Measurements from ENCODE around the gene UQCRQ. TPM values are rescaled to one million over a fixed set of nuclear protein-coding genes. Genes with fewer than 3 reads are reported as not detected.

UQCRQ gene
- polyA plus RNA-seq, 1 of the 3 experiments (the other 2 are of a cell fraction), result 694 TPM

DNA sequence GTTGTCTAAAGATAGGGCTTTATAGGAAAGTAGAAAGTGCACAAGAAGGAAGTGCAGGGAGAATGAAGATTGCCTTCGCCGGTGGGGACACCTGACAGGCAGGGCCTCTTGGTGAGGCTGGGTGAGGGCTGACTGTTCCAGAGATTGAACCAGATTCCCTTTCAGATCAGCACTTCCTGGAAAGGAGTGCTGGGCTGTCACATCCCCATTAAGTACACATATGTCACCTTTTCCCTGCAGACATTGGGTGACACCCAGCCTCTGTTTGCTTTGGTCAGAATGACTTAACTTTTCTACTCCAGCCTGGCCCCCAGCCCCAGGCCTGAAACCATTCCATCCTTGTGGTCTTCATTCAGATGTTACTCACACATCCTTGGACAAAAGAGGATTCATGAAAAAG, 28.6 kb upstream of the UQCRQ start:
- Histone ChIP-seq H3K9me2 (no peaks in the 10 kb centered on the region), H2AFZ (ENCODE audit: low read depth) (no peak overlapping the region)
- POLR2A ChIA-PET, result no interaction called here

DNA sequence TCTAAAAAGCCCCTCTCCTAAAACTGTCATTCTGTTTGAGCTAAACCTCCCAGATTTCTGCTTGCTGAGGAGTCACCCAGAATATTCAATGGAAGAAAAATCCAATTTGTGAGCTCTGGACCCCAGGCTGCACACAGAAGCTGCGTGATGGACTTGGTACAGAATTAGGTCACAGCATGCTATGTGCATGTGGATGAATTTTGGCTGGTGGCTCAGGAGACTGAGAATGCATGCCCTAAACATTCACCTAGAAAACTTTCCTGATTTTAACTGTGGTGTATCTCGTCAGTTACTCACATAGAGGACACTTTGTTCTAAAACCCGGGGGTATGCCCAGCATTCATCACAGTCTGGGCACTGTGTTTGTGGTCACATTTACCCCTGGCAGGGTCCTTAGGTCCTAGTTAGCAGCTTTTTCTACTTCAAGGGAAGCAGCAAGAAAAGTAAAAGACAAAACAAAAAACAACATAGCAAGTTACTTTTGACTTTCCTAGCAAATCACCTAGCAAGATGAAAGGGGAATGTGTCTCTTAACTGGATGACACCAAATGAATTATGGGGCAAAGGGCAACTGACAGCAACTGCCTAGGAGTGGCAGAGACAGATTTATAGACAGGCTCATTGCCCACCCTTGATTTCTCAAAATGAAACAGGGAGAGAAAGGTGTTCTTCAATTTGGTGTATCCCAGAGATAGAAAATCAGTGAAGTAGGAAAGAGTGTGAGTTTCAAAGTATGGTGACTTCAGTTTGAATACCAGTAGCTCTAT, 27.7 kb upstream of the UQCRQ start:
- H2AFZ ChIP-seq (ENCODE audit: low read depth), result no peak overlapping the region
- H3K27ac ChIP-seq (ENCODE audit: low read depth in 2 of 2, low read length in 1 of 2), result no peak overlapping the region
- no peak overlapping the region for H3K4me3 ChIP-seq (ENCODE audit: low read depth in 2 of 2, low read length in 1 of 2)
- no peak overlapping the region for H3K4me2 ChIP-seq
- DNase-seq, result no peak
- H3K9me3 ChIP-seq, result no peaks in the 10 kb centered on the region
- ChIA-PET CTCF (interaction anchor here (1.1 to 1.4 kb wide), 3 partner anchors 9 to 19 kb away, joined by 3 to 6 read pairs (median 6); partner anchors contain the start of gene SHROOM1), POLR2A (no interaction called here)
- 59% methylated on average over 3 of the region's 3 CpGs for WGBS (ENCODE audit: low lambda C conversion rate)
- no peak overlapping the region for H3K9ac ChIP-seq
- H3K4me1 ChIP-seq (ENCODE audit: control insufficient read depth in 1 of 2, insufficient read depth in 2 of 2, low read depth in 1 of 2, low read length in 1 of 2), result no peaks in the 10 kb centered on the region; a peak in 2 of 4 replicates
- no peaks in the 10 kb centered on the region for H4K20me1 ChIP-seq (ENCODE audit: insufficient read depth)
- H3K79me2 ChIP-seq (ENCODE audit: insufficient read depth), result no peaks in the 10 kb centered on the region
- H3K27me3 ChIP-seq (ENCODE audit: insufficient read depth), result no peaks in the 10 kb centered on the region
- H3F3A ChIP-seq (replicated peaks; ENCODE audit: insufficient read depth), result no peaks in the 10 kb centered on the region
- no peaks in the 10 kb centered on the region for H3K9me2 ChIP-seq
- H3K36me3 ChIP-seq (replicated peaks in 1 of 2; ENCODE audit: control insufficient read depth in 1 of 2, insufficient read depth in 2 of 2, low read length in 1 of 2), result no peaks in the 10 kb centered on the region
- TF ChIP-seq TAF1 (IDR thresholded peaks at IDR 0.05; ENCODE audit: borderline replicate concordance, low read depth, low read length) (no peak), FOXJ3 (CRISPR knock-in tag; IDR thresholded peaks at IDR 0.05) (no peak), TCF12 (IDR thresholded peaks at IDR 0.05) (no peak), SIN3A (IDR thresholded peaks at IDR 0.05; ENCODE audit: borderline replicate concordance, low read depth, low read length) (no peak), RXRA (IDR thresholded peaks at IDR 0.05; ENCODE audit: borderline replicate concordance, low read depth) (no peak), EP300 (IDR thresholded peaks at IDR 0.05; ENCODE audit: borderline replicate concordance in 1 of 2, low read depth in 1 of 2, low read length in 1 of 2) (no peak), ELF1 (IDR thresholded peaks at IDR 0.05) (no peak), CHD2 (IDR thresholded peaks at IDR 0.05; ENCODE audit: low read length, partially characterized antibody) (no peak), RFX5 (IDR thresholded peaks at IDR 0.05; ENCODE audit: low read length) (no peak), FOXM1 (IDR thresholded peaks at IDR 0.05; ENCODE audit: low read depth) (no peak), NFIC (IDR thresholded peaks at IDR 0.05; ENCODE audit: borderline replicate concordance) (no peak)
- TF ChIP-seq, protein P1, sequence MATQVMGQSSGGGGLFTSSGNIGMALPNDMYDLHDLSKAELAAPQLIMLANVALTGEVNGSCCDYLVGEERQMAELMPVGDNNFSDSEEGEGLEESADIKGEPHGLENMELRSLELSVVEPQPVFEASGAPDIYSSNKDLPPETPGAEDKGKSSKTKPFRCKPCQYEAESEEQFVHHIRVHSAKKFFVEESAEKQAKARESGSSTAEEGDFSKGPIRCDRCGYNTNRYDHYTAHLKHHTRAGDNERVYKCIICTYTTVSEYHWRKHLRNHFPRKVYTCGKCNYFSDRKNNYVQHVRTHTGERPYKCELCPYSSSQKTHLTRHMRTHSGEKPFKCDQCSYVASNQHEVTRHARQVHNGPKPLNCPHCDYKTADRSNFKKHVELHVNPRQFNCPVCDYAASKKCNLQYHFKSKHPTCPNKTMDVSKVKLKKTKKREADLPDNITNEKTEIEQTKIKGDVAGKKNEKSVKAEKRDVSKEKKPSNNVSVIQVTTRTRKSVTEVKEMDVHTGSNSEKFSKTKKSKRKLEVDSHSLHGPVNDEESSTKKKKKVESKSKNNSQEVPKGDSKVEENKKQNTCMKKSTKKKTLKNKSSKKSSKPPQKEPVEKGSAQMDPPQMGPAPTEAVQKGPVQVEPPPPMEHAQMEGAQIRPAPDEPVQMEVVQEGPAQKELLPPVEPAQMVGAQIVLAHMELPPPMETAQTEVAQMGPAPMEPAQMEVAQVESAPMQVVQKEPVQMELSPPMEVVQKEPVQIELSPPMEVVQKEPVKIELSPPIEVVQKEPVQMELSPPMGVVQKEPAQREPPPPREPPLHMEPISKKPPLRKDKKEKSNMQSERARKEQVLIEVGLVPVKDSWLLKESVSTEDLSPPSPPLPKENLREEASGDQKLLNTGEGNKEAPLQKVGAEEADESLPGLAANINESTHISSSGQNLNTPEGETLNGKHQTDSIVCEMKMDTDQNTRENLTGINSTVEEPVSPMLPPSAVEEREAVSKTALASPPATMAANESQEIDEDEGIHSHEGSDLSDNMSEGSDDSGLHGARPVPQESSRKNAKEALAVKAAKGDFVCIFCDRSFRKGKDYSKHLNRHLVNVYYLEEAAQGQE (IDR thresholded peaks at IDR 0.05; ENCODE audit: low read depth, low read length), result no peak

More for the DNA sequence above, 28.6 kb upstream of the UQCRQ start:
- H3K79me2 ChIP-seq (ENCODE audit: insufficient read depth), result no peaks in the 10 kb centered on the region
- no peaks in the 10 kb centered on the region for H3K27me3 ChIP-seq (ENCODE audit: insufficient read depth)
- no peaks in the 10 kb centered on the region for H3K9me3 ChIP-seq
- H3K27ac ChIP-seq (ENCODE audit: low read depth in 2 of 2, low read length in 1 of 2), result no peak overlapping the region
- TF ChIP-seq, protein P2, sequence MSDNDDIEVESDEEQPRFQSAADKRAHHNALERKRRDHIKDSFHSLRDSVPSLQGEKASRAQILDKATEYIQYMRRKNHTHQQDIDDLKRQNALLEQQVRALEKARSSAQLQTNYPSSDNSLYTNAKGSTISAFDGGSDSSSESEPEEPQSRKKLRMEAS (IDR thresholded peaks at IDR 0.05; ENCODE audit: low read depth), result no peak
- TF ChIP-seq ELF1 (IDR thresholded peaks at IDR 0.05) (no peak), SMC3 (IDR thresholded peaks at IDR 0.05; ENCODE audit: low read depth, low read length) (no peak), GATA2 (CRISPR knock-in tag; IDR thresholded peaks at IDR 0.05) (no peak), FOSL2 (IDR thresholded peaks at IDR 0.05; ENCODE audit: borderline replicate concordance, low read depth) (no peak), TCF12 (IDR thresholded peaks at IDR 0.05) (no peak), TAF1 (IDR thresholded peaks at IDR 0.05; ENCODE audit: borderline replicate concordance, low read depth, low read length) (no peak), RXRA (IDR thresholded peaks at IDR 0.05; ENCODE audit: borderline replicate concordance, low read depth) (no peak), FOXJ3 (CRISPR knock-in tag; IDR thresholded peaks at IDR 0.05) (no peak), FOXM1 (IDR thresholded peaks at IDR 0.05; ENCODE audit: low read depth) (no peak), CHD2 (IDR thresholded peaks at IDR 0.05; ENCODE audit: low read length, partially characterized antibody) (no peak), RCOR1 (IDR thresholded peaks at IDR 0.05; ENCODE audit: low read length) (no peak), SIN3A (IDR thresholded peaks at IDR 0.05; ENCODE audit: borderline replicate concordance, low read depth, low read length) (no peak), RAD21 (IDR thresholded peaks at IDR 0.05; ENCODE audit: low read length) (no peak)
- TF ChIP-seq, protein P1 (IDR thresholded peaks at IDR 0.05; ENCODE audit: low read depth, low read length), result no peak
- no peaks in the 10 kb centered on the region; a peak in 2 of 4 replicates for H3K4me1 ChIP-seq (ENCODE audit: control insufficient read depth in 1 of 2, insufficient read depth in 2 of 2, low read depth in 1 of 2, low read length in 1 of 2)
- H3K9ac ChIP-seq, result no peak overlapping the region
- H3K4me3 ChIP-seq (ENCODE audit: low read depth in 2 of 2, low read length in 1 of 2), result no peak overlapping the region
- no peaks in the 10 kb centered on the region for H3F3A ChIP-seq (replicated peaks; ENCODE audit: insufficient read depth)
- CTCF ChIA-PET, result interaction anchor here (1.1 to 1.3 kb wide), 2 partner anchors 8 to 18 kb away, joined by 3 to 6 read pairs; partner anchors contain the start of gene SHROOM1
- no peak overlapping the region for H3K4me2 ChIP-seq
- 97% methylated on average over 2 of the region's 2 CpGs for WGBS (ENCODE audit: low lambda C conversion rate)
- H4K20me1 ChIP-seq (ENCODE audit: insufficient read depth), result no peaks in the 10 kb centered on the region
- H3K36me3 ChIP-seq (replicated peaks in 1 of 2; ENCODE audit: control insufficient read depth in 1 of 2, insufficient read depth in 2 of 2, low read length in 1 of 2), result no peaks in the 10 kb centered on the region
- no peak for DNase-seq

Measured in SK-N-SH (cell line).